GM18909 (cell line): ENCODE measurements around the gene GAN.

Experiments used
- ATAC-seq: cut with Tn5 transposase; IDR thresholded peaks from one replicate; pipeline ENCODE4 v1.9.1; 2021; ENCODE audit warnings: mild to moderate bottlenecking; ENCODE audit not compliant: unreplicated experiment, poor library complexity

Gene GAN

DNA sequence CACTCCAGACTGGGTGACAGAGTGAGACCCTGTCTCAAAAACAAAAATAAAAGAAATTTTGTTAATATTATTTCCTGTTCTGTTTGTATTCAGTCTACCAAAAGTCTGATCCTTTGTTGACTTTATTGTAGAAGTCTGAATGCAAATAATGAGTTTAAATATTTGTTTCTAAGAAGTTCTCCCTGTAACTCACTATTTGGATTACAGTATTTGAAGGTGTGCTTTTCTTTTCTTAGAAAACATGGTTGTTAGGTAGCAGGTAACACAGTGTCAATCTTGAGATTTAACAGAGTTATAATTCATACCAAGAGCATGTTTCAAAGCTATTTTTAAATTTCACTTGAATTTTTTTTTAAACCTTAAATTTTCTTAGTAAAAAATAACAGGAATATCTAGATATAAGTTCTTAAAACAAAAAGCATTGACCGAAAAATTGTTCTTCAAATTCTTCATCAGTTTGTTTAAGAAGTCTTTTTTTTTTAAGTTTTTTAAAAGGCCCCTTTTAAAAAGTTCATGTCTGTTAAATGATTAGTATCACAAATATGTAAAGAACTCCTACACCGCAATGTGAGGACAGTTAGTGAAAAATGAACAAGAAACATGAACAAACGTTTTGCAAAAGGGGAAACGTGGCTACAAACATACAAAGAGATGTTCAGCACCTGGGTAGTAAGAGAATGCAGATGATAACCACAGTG, 35.0 kb downstream of the GAN start:
- ATAC-seq: no peak

DNA sequence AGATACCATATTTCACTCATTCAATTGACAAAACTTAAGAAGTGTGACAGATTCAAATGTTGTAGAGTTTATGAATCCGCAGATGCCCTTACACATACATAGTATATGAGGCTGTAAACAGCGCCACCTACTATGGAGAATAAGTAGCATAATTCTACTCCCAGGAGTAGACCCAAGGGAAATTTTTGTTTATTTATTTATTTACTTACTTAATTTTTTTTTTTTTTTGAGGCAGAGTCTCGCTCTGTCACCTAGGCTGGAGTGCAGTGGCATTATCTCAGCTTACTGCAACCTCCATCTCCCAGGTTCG, 35.5 kb downstream of the GAN start:
- ATAC-seq: no peak

DNA sequence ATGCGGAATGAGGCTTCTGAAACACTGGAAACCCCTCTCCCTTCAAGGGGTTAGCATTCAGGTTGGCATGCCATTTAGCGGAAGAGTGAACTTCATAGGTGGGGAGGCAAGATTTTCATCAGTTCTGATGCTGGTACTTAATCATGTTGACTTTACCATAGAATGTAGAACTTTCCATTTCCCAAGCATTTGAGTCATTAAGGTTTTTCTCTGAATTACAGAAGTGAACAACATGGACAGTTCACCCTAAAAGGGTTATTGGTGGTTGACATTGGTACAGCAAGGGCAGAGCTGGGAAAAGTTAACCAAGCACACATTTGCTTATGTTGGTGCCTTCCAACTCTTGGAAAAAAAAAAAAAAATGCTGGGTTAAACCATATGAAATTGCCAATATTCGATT, 39.1 kb downstream of the GAN start:
- no peak for ATAC-seq

DNA sequence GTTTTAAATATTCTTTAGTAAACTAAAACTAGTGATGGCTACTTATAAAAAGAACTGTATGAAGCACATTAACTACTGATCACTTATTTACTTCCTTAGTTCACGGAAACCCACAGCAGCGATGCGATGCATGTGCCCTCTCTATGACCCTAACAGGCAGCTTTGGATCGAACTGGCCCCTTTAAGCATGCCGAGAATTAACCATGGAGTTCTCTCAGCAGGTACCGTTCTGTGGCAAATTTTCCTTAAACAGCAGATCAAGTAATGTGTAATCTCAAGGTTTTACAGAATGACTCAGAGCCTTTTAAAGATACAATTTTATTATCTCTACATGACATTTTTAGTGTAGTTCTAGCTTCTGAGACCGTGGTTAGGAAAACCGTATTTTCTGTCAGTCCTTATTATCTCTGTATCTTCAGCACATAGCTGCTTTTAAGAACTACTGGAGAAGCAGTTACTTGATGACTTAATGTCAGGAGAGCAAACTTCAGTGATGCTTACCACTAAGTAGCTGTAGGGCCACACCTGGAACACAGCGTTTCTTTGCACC, 43.0 kb downstream of the GAN start:
- ATAC-seq: no peak

DNA sequence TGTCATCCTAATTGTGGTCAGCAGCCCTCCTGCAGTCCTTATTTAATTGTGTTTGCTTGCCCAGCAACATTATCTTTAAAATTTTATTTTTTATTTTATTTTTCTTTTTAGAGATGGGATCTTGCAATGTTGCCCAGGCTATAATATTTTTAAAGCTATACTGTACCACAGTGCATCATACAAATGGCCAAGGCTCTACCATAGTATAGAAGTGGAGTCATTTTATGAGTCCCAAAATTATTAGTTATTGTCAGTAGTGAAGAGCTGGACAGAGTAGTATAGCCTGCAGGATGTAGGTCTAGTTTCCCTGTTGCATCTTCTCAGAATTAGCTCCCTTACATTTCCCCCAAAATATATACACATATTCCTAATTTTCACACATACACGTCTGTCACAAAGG, 44.1 kb downstream of the GAN start:
- ATAC-seq: no peak

DNA sequence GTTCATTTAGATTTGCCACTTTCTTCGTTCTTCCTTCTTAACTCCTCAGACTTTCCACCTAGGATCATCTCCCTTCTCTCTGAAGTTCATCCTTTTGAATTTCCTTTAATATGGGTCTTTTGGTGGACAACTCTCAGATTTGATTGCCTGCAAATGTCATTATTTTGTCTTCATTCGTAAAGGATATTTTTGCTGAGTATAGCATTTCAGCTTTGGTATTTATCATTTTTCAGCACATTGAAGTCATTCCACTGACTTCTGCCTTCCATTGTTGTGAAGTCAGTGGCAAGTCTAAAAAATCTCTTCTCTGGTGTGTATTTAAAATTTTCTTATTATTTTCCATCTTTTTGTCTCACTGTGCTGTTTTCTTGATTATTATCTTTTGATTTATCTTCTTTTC, 45.4 kb downstream of the GAN start:
- no peak for ATAC-seq

DNA sequence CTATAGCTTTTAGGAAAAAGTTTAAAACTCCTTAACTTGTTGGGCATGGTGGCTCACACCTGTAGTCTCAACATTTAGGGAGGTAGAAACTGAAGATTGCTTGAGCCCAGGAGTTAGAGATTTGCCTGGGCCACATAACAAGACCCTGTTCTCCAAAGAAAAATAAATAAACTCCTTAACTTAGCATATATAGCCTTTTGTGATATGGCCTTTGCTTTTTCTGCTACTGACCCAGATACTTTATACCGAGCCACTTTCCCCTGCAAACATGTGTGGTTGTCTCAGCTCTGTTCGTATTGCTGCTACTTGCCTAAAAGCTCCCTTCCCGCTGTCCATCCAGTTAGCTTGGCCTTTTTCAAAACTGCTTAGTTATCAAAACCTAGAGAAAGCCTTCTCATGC, 51.0 kb downstream of the GAN start:
- ATAC-seq: no peak

DNA sequence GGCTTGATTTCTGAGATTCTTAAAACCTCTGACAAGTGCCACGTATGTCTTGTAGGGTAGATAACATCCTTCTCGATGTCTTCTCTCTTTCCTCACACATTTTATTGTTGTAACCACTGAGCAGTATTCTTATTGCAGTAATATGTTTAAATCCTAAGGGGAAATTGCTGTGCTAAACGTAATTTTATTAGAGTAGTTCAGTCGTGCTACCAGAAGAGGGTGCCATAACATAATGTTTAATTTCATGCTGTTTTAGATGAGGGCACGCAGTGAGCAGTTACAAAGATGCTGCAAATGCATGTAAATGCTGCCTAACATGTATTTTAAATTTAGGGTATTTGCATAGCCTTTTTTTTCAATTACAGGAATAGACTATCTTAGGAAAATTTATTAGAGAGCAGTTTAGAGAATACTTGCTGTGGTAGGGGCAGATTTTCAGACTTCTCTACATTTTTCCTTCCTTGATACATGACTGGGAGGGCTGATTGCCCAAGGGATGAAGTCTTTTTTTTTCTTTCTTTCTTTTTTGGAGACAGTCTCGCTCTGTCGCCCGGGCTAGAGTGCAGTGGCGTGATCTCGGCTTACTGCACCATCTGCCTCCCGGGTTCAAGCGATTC, 51.7 kb downstream of the GAN start:
- peak; percentile 52 for ATAC-seq

DNA sequence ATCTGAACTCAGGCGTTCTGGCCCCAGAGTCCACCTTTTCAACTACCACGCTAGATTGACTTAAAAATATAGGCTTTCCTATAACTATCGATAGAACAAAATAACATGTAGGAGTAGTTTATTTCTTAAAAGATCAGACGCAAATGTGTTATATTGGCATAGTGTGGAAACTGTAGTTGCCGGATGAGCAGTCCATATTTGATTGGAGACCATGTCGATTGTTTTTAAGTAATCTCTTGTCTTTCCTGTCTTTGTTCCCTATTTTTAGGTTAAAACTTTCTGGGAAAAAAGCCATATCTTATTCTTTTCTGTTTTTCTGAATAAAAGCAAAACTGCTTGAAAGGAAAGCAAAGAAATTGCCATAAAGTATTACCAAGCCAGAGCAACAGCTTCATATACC, 53.1 kb downstream of the GAN start:
- ATAC-seq: no peak

DNA sequence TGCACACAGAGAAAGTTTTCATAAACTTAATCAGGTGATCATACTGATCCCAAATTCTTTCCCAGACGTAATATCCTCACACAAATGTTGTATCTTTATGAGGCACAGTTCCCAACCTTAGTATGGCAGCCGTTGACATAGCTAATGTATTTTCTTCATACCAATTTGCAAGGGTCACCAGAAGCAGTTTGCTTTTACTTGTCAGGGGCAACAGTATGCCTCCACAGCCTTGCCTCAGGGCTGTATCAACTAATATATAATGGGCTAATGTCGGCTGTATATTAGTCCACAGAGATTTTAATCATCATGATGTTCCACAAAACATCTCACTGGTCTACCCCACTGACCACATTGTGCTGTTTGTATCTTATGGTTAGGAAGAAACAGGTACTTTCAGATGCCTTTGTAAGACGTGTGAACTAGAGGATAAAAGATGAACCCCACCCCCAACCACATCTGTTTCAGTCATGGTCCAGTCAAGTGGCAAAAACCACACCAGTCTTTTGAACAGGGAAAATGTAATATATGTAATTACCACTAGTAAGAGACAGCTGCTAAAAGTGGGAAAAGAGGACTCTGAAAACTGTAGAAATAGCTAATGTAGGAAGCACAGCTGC, 55.2 kb downstream of the GAN start:
- peak; percentile 61 for ATAC-seq

DNA sequence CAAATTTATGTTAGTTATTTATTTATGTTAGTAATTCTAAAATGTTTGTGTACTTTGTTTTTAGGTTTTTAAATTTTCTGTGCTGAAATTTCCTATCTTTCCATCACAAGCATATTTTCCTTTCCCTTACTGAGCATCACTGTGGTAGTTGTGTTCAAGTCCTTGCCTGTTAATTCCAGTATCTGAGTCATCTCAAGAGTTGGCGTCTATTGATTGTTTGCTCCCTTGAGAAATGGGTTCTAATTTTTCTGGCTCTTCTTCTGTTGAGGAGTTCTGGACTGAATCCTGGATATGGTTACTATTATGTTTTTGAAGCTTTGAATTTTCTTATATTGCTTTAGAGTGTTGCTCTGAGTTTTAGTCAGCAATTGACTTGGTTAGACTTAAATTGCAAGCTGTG, 56.3 kb downstream of the GAN start:
- no peak for ATAC-seq

DNA sequence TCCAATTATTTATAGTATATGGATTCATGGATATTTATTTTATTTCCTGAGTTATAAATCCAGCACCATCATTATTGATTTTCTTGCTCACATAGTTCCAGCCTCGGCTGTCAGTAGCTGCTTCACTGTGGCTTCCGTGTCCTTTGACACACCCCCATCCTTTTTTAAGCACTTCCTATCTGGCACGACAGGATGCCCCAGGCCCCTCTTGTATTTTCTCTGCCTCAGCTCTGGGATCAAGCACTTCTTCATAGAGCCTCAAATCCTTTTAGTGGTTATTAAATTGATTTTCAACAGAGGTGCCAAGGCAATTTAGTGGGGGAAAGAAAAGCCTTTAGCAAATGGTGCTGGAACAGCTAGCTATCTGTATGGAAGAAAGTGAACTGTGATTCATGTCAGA, 59.8 kb downstream of the GAN start:
- no peak for ATAC-seq

DNA sequence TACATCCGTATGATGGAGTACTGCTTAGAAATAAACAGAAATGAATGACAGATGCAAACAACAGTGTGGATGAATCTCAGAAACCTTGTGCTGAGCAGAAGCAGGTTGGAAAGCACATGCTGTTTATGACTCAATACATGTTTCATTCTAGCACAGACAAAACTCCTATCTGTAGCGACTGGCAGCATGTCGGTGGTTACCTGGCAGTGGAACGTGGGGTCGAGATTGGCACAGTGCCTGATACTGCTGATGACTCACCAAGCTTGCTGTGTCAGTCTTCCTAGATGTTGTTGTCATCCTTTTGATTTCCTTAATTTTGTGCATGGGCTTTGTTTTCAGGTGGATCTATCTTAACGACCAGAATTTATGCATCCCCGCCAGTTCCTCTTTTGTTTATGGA, 62.1 kb downstream of the GAN start:
- no peak for ATAC-seq

DNA sequence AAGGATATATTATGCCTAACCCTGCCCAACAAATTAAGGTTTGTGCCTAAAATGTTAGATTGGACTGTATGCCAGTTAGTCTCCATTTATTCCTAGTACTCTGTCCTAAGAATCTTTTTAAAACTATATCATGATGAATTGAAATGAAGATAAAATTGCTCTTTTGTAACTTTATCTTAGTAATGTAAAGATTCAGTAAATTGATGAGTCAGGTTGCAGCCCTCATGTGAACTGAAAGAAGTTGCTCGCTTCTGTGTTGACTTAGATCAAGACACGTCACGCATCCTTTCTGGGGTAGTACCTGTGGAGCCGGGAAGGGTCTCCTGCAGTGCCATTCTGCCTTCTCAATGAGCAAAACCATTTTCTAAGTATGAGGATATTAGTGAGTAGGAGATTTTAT, 63.3 kb downstream of the GAN start:
- ATAC-seq: no peak

DNA sequence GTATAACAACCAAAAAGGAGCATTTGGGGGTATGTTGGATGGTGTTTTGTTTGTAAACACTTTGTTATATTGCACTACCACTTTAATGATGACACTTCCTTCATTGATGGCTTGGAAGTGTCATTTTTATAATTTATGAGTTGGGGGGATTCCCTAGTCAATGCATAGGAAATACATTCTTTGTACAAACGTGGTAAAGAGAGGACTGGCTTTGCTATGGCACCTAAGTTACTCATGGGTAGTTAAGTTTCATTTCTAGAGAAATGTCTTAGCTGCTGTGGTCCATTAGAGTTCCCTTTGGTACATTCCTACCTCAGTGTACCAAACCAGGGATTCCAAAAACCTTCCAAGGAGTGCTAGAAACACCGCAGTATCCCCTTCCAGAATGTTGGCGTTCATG, 66.2 kb downstream of the GAN start:
- no peak for ATAC-seq

DNA sequence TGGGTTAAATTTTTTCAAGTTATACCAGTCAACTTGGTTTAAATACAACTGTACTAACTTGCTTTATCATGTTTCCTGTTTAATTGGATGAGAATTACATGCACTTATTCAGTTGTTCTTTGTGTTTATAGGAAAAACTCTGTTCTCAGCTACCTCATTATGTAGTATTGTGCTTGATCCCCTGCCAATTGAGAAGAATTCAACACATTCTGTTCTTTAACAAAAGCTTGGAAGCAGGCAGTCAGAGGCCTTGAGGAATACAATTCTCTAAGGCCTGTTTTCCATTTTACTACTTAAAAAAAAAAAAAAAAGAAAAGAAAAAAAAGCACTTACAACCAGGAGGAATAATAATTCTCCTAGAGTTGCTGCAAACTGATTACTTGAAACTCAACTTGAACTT, 69.2 kb downstream of the GAN start:
- ATAC-seq: no peak

DNA sequence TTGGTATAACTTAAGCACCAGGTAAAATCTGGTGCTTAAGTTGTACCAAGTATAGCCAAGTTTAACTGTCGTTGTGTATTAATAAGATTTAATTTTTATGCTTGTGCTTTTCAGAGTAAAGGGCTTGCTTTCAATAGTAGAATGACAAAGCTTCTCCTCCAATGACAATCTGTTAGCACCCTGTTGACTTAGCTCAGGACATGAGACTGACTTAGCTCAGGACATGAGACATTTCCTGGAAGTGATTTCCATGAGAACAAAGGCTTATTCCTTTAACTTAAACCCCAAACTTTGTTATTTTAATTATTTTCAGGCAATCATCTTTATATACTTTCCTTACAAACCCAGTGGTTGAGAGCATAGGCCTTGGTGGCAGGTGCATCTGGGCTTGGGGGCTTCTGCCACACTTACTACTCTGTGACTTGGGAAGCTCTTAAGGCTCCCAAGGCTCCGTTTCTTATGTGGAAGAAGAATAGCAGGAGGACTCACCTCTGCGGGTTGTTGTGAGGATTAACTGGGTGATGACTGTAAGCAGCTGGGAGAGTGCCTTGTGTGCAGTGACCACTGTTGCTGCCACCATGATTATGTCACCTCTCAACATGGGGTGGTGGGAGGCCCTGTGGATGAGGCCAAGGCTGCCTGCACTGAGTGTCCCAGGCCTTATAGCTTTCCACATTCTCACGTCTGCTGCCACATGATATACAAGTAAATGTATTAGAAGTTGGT, 70.4 kb downstream of the GAN start:
- ATAC-seq: no peak

DNA sequence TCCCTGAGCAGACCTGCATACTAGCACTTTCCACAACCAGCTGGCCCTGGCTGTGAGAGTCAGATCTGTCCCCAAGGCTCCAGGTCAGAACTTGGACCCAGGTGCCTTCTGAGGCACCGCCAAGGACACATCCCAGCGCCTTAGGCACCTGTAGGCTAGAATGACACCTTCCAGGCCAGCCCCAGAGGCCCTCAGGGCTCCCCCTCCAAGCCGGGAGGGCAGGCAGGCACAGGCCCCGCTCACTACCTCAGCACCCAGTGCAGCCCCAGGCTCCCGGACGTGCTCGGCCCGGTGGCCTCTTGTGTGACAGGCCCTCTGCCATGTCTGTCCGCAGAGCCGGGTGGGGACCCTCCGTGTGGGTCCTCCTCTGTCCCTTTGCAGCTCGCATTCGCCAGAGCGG, 73.6 kb downstream of the GAN start:
- ATAC-seq: no peak

DNA sequence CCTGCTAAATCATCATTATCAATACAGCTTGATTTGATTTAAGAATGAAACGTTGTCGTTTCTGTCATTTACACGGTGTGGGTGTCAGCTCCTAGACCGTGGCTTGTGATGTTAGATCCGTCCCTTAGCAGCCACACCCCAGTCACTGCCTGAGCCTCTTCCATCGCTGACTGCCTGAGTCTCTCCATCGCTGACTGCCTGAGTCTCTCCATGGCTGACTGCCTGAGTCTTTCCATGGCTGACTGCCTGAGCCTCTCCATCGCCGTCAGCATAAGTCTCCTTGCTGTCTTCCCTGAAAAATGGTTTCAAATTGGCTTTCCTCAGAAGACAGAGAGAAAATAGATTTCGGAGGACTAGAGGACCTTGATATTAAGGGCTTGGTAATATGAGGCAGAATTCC, 76.1 kb downstream of the GAN start:
- no peak for ATAC-seq

DNA sequence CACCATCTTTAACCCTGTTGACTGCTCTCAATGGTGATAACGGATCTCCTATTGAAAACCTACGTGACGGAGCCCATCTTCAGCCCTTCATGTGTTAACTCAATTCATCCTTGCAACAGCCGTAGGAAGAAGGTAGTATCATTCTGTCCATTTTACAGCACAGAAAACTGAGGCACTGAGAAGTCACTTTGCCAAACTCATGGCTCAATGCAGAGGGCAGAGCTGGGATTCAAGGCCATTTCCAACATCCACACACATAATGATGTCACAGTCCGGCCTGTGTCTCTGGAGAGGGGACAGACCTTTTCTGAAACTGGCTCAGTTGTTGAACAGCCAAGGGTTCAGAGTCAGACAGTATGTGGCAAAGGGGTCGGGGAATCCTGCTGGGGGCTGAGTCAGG, 77.2 kb downstream of the GAN start:
- ATAC-seq: no peak

DNA sequence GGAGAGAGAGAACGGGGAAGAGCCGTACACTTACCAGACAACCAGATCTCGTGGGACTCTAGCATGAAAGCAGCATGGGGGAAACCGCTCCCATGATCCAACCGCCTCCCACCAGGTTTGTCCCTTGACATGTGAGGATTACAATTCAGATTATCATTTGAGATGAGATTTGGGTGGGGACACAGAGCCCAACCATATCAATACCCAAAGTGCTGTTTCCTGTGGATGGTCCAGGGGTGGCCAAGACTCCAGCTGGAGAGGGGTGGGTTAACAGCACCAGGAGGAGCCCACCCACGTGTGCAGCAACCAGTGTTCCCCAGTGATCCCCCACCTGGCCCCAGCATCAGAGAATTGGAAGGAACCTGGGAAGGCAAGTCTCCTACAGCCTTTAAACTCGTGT, 79.7 kb downstream of the GAN start:
- ATAC-seq: no peak
